ENCODE results near the gene CDKAL1. TPM values are rescaled to one million over a fixed set of nuclear protein-coding genes. Genes with fewer than 3 reads are reported as not detected.

Gene CDKAL1
- total and polyA plus RNA-seq, 10 of the 15 experiments (the other 5 are each of a cell fraction or from before 2014, with no cell fraction given): 10.7 to 26.9 (median 17.3) TPM

DNA sequence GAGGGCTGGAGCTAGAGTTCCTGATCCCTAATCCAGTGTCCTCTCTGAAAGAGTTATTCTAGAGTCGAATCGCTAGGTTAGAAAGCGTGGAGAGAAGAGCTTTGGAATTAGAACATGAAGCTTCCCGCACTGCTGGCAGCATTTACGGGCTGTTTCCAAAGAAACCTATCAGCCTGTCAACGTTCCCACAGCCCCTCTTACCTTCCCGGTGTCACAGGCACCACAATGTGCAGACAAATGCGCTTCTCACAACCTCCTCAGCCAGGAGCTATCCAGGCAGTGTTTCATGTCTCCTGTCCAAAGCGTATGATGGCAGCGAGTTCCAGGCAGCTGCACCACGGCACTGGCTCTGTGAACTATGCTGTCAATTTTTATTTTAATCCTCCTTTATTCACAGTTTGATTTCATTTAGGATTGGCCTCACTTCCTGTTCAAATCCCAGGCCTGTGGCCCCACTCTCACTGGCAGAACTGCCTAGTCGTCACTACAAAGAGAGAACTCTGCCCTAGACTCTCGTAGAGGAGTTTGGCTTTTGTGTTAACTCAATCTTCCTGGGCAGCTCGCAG is 736.5 kb downstream of the CDKAL1 start:
- H3K4me3 ChIP-seq: no peak overlapping the region
- H3K4me2 ChIP-seq (ENCODE audit: control insufficient read depth, insufficient read depth): no peak overlapping the region
- no peak for TF ChIP-seq ZNF384 (IDR thresholded peaks at IDR 0.05; ENCODE audit: borderline replicate concordance, low read depth, low read length)
- no peak for TF ChIP-seq YBX1 (IDR thresholded peaks at IDR 0.05)
- no peak for TF ChIP-seq BCL11A (IDR thresholded peaks at IDR 0.05; ENCODE audit: low read depth, low read length)
- no peak for TF ChIP-seq HDAC2 (IDR thresholded peaks at IDR 0.05)
- no peak for TF ChIP-seq SREBF1 (IDR thresholded peaks at IDR 0.05; ENCODE audit: low read length)
- H3K9me3 ChIP-seq (replicated peaks; ENCODE audit: control insufficient read depth, insufficient read depth, low read length): no peaks in the 10 kb centered on the region; the same call in 2 of the 3 replicates
- in situ Hi-C loops (cut with MboI) (no loop called here), intact Hi-C loops (cut with micrococcal nuclease; ENCODE audit: unreplicated experiment) (loop anchor here (1.0 kb wide), 1 partner anchor 30 kb away; no protein-coding TSS in a partner anchor)
- ChIA-PET POLR2A (no interaction called here), RAD21 (ENCODE audit: unreplicated experiment) (interaction anchor here (1.2 kb wide), 1 partner anchor 11 kb away, joined by 3 read pairs; no protein-coding TSS in a partner anchor), CTCF (no interaction called here), SMC1A (ENCODE audit: uncharacterized antibody, unreplicated experiment) (interaction anchor here (1.3 kb wide), 1 partner anchor 11 kb away, joined by 3 read pairs; no protein-coding TSS in a partner anchor)
- no peak overlapping the region for H3K9ac ChIP-seq (ENCODE audit: control insufficient read depth, insufficient read depth, low read length)
- DNase-seq (ENCODE audit: low read depth, low spot score) (no peak), FAIRE-seq (no peak), ATAC-seq (no peak)
- H3K36me3 ChIP-seq (ENCODE audit: control insufficient read depth in 2 of 2, insufficient read depth in 2 of 2, low read length in 1 of 2): no peaks in the 10 kb centered on the region
- H3K27ac ChIP-seq (ENCODE audit: control insufficient read depth, insufficient read depth): no peak overlapping the region
- no peaks in the 10 kb centered on the region for H3K4me1 ChIP-seq (ENCODE audit: control insufficient read depth, insufficient read depth, low read length)
- no peaks in the 10 kb centered on the region for H4K20me1 ChIP-seq (ENCODE audit: control insufficient read depth, insufficient read depth)
- H2AFZ ChIP-seq (ENCODE audit: control insufficient read depth, low read depth, low read length): no peak overlapping the region
- WGBS (ENCODE audit: insufficient coverage, insufficient replicate concordance, low lambda C conversion rate, missing lambda C conversion rate): 65% methylated on average over 14 of the region's 14 CpGs
- no peaks in the 10 kb centered on the region for H3K27me3 ChIP-seq (replicated peaks in 1 of 2; ENCODE audit: control insufficient read depth in 2 of 2, insufficient read depth in 2 of 2, low read length in 1 of 2)
- no peaks in the 10 kb centered on the region for H3K79me2 ChIP-seq (ENCODE audit: control insufficient read depth, insufficient read depth, low read length)
- no TSS peak for BruUV-seq (replicated peaks)

DNA sequence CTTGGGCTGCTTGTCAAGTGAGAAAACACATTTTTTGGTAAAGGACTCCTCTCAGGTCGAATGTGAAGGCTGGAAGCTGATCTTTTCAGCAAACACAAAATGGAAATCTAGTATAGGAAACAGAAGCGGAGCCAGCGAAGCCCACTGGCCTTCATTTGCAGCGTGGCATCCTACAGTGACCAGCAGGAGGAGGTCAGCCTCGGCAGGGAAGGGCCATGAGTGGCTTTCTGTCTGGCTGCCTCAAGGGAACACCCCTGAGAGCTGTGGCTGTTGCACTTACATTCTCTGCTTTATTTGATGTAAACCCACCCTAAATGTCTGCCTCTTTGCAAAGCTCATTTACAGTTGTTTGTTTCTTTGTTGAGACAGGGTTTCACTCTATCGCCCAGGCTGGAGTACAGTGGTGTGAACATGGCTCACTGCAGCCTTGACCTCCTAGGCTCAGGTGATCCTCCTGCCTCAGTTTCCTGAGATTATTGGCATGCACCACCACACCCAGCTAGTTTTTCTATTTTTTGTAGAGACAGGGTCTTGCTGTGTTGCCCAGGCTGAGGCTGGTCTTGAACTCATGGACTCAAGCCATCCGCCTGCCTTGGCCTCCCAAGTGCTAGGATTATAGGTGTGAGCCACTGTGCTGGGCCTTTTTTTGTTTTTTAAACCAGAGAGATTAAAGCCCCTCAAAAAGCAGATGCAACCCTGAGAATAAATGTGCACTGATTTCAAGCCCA is 737.3 kb downstream of the CDKAL1 start:
- RAD21 ChIA-PET (ENCODE audit: unreplicated experiment): interaction anchor here (0.6 to 1.2 kb wide), 2 partner anchors 10 to 82 kb away, joined by 3 read pairs; no protein-coding TSS in a partner anchor
- SMC1A ChIA-PET (ENCODE audit: uncharacterized antibody, unreplicated experiment): interaction anchor here (1.3 kb wide), 1 partner anchor 10 kb away, joined by 3 read pairs; no protein-coding TSS in a partner anchor
- no peak overlapping the region for H2AFZ ChIP-seq (ENCODE audit: control insufficient read depth, low read depth, low read length)
- TF ChIP-seq RAD51 (IDR thresholded peaks at IDR 0.05) (no peak), POLR2A (IDR thresholded peaks at IDR 0.05; ENCODE audit: low read depth, low read length) (no peak), JUND (IDR thresholded peaks at IDR 0.05; ENCODE audit: low read depth, low read length) (no peak), MTA3 (IDR thresholded peaks at IDR 0.05; ENCODE audit: borderline replicate concordance, low read length) (no peak), SMAD5 (IDR thresholded peaks at IDR 0.05; ENCODE audit: low read depth) (no peak), PAX5 (IDR thresholded peaks at IDR 0.05; ENCODE audit: borderline replicate concordance, low read depth, low read length) (no peak), CBX5 (IDR thresholded peaks at IDR 0.05; ENCODE audit: low read depth) (no peak), TCF7 (IDR thresholded peaks at IDR 0.05; ENCODE audit: borderline replicate concordance) (no peak), NRF1 (conservative IDR thresholded peaks at IDR 0.05; ENCODE audit: low read depth, low read length) (no peak), RELA (IDR thresholded peaks at IDR 0.05; ENCODE audit: borderline replicate concordance, partially characterized antibody) (no peak), SMC3 (IDR thresholded peaks at IDR 0.05; ENCODE audit: borderline replicate concordance, low read length) (no peak)
- TF ChIP-seq, protein P1, sequence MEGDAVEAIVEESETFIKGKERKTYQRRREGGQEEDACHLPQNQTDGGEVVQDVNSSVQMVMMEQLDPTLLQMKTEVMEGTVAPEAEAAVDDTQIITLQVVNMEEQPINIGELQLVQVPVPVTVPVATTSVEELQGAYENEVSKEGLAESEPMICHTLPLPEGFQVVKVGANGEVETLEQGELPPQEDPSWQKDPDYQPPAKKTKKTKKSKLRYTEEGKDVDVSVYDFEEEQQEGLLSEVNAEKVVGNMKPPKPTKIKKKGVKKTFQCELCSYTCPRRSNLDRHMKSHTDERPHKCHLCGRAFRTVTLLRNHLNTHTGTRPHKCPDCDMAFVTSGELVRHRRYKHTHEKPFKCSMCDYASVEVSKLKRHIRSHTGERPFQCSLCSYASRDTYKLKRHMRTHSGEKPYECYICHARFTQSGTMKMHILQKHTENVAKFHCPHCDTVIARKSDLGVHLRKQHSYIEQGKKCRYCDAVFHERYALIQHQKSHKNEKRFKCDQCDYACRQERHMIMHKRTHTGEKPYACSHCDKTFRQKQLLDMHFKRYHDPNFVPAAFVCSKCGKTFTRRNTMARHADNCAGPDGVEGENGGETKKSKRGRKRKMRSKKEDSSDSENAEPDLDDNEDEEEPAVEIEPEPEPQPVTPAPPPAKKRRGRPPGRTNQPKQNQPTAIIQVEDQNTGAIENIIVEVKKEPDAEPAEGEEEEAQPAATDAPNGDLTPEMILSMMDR (IDR thresholded peaks at IDR 0.05 in 2 of 3, conservative IDR thresholded peaks at IDR 0.05 in 1 of 3; ENCODE audit: control insufficient read depth in 2 of 3, extremely low read depth in 1 of 3, insufficient read depth in 1 of 3, low read depth in 3 of 3, low read length in 3 of 3): no peak

More for the DNA sequence above, 737.3 kb downstream of the CDKAL1 start:
- ATAC-seq: no peak
- no TSS peak for BruUV-seq (replicated peaks)
- Histone ChIP-seq H3K27ac (ENCODE audit: control insufficient read depth, insufficient read depth) (no peak overlapping the region), H3K9me3 (replicated peaks; ENCODE audit: control insufficient read depth, insufficient read depth, low read length) (no peaks in the 10 kb centered on the region; the same call in 2 of the 3 replicates), H4K20me1 (ENCODE audit: control insufficient read depth, insufficient read depth) (no peaks in the 10 kb centered on the region), H3K27me3 (replicated peaks in 1 of 2; ENCODE audit: control insufficient read depth in 2 of 2, insufficient read depth in 2 of 2, low read length in 1 of 2) (no peaks in the 10 kb centered on the region), H3K9ac (ENCODE audit: control insufficient read depth, insufficient read depth, low read length) (no peak overlapping the region), H3K4me1 (ENCODE audit: control insufficient read depth, insufficient read depth, low read length) (no peaks in the 10 kb centered on the region), H3K36me3 (ENCODE audit: control insufficient read depth in 2 of 2, insufficient read depth in 2 of 2, low read length in 1 of 2) (no peaks in the 10 kb centered on the region), H3K4me2 (ENCODE audit: control insufficient read depth, insufficient read depth) (no peak overlapping the region), H3K4me3 (no peak overlapping the region), H3K79me2 (ENCODE audit: control insufficient read depth, insufficient read depth, low read length) (no peaks in the 10 kb centered on the region)
- WGBS (ENCODE audit: insufficient coverage, insufficient replicate concordance, low lambda C conversion rate, missing lambda C conversion rate): 56% methylated on average over 7 of the region's 7 CpGs
- intact Hi-C loops (cut with micrococcal nuclease; ENCODE audit: unreplicated experiment) (loop anchor here (1.0 kb wide), 1 partner anchor 29 kb away; no protein-coding TSS in a partner anchor), in situ Hi-C loops (cut with MboI) (no loop called here)
- ChIA-PET POLR2A (no interaction called here), CTCF (no interaction called here)
- FAIRE-seq: no peak
- no peak for DNase-seq (ENCODE audit: low read depth, low spot score)
